OCI-LY7 (cell line): ENCODE results near the gene TICRR. TPM values are rescaled to one million over a fixed set of nuclear protein-coding genes. Genes with fewer than 3 reads are reported as not detected.

Experiments
- BruUV-seq: library from RNA; stranded (reverse); fragments of 400-500 nt; replicated peaks from 2 replicates; lab custom pipeline; 2021; lab: Mats Ljungman, UMichigan
- CTCF ChIA-PET: fragments of 300-600 bp; sonication (Branson Sonifier 250); formaldehyde crosslinking; loops from one replicate; lab custom pipeline; 2022; ENCODE audit warnings: antibody characterized with exemption; ENCODE audit not compliant: unreplicated experiment; lab: Charles Lee
- POLR2A ChIA-PET: fragments of 300-600 bp; sonication (Branson Sonifier 250); formaldehyde crosslinking; loops from one replicate; lab custom pipeline; 2022; ENCODE audit warnings: antibody characterized with exemption; lab: Charles Lee
- DNase-seq: peaks from one replicate; pipeline ENCODE4 v3.0.0-alpha.2; 2015; ENCODE audit warnings: low spot score
- H2AFZ ChIP-seq: fragments of 200-600 bp; sonication (generic), shearing (Covaris generic); 2 replicates; pipeline ENCODE4 v1.6.1; 2014; ENCODE audit warnings: mild to moderate bottlenecking, antibody characterized with exemption, low read length, moderate library complexity
- H3K27ac ChIP-seq: fragments of 200-600 bp; sonication (generic); 2 replicates; pipeline ENCODE4 v1.5.1; 2014; ENCODE audit warnings: mixed run types, low read depth, mild to moderate bottlenecking, moderate library complexity, low read length, inconsistent platforms; ENCODE audit not compliant: poor library complexity, severe bottlenecking
- H3K36me3 ChIP-seq: fragments of 200-600 bp; sonication (generic); 2 replicates; pipeline ENCODE4 v1.6.1; 2014; ENCODE audit warnings: mild to moderate bottlenecking, antibody characterized with exemption, low read length, moderate library complexity, mixed read lengths; ENCODE audit not compliant: insufficient read depth
- H3K4me1 ChIP-seq: fragments of 200-600 bp; sonication (generic); 2 replicates; pipeline ENCODE4 v1.5.1; 2014; ENCODE audit warnings: mild to moderate bottlenecking, low read length; ENCODE audit not compliant: insufficient read depth, poor library complexity, severe bottlenecking
- H3K4me2 ChIP-seq: fragments of 200-600 bp; sonication (generic); 2 replicates; pipeline ENCODE4 v1.6.1; 2014; ENCODE audit warnings: mild to moderate bottlenecking, low read length
- H3K4me3 ChIP-seq: fragments of 200-600 bp; sonication (generic); 2 replicates; pipeline ENCODE4 v1.5.1; 2014; ENCODE audit warnings: mild to moderate bottlenecking, low read depth, low read length; ENCODE audit not compliant: poor library complexity, severe bottlenecking
- H3K79me2 ChIP-seq: fragments of 200-600 bp; sonication (generic); 2 replicates; pipeline ENCODE4 v1.6.1; 2016; ENCODE audit warnings: low read depth, mild to moderate bottlenecking, low read length, moderate library complexity, mixed read lengths; ENCODE audit not compliant: insufficient read depth
- H3K9me2 ChIP-seq: fragments of 200-600 bp; sonication (generic); 2 replicates; pipeline ENCODE4 v1.6.1; 2016; ENCODE audit warnings: mild to moderate bottlenecking, low read length, mixed read lengths; ENCODE audit not compliant: insufficient read depth
- H3K9me3 ChIP-seq: fragments of 200-600 bp; sonication (generic); 2 replicates; pipeline ENCODE4 v1.6.1; 2014; ENCODE audit warnings: mild to moderate bottlenecking, mixed run types, low read length, mixed read lengths
- H4K20me1 ChIP-seq: fragments of 200-600 bp; sonication (generic); 2 replicates; pipeline ENCODE4 v1.6.1; 2014; ENCODE audit warnings: mild to moderate bottlenecking, antibody characterized with exemption, low read length, moderate library complexity, mixed read lengths; ENCODE audit not compliant: insufficient read depth
- EZH2phosphoT487 ChIP-seq: fragments of 200-600 bp; sonication (generic); IDR thresholded peaks from 2 replicates; pipeline ENCODE4 v1.6.1; 2018; ENCODE audit warnings: low read depth, borderline replicate concordance, mild to moderate bottlenecking, mixed run types, antibody characterized with exemption, low read length, moderate library complexity, mixed read lengths
- intact Hi-C: fragments of 100-400 bp; cut with micrococcal nuclease; formaldehyde crosslinking; loops from one replicate; pipeline ENCODE4 v1.10.0; 2022; ENCODE audit not compliant: unreplicated experiment
- total RNA-seq, 2 experiments: library from RNA; depleted of rRNA in 1 of 2; stranded (reverse); fragments of >200 nt in 1 of 2; shearing (Covaris generic) in 1 of 2; gene quantifications; 2 replicates each; pipeline ENCODE4 v1.2.3, GENCODE V29; 2014 to 2022
- TF ChIP-seq, protein P1 (sequence below): fragments of 200-600 bp; sonication (generic); conservative IDR thresholded peaks from 2 replicates; pipeline ENCODE4 v1.5.1; 2014; ENCODE audit warnings: mild to moderate bottlenecking, antibody characterized with exemption, low read length, moderate library complexity, mixed read lengths

TICRR gene
- total RNA-seq, 2 experiments from 2014 or later, result 25.9 to 44.4 TPM

DNA sequence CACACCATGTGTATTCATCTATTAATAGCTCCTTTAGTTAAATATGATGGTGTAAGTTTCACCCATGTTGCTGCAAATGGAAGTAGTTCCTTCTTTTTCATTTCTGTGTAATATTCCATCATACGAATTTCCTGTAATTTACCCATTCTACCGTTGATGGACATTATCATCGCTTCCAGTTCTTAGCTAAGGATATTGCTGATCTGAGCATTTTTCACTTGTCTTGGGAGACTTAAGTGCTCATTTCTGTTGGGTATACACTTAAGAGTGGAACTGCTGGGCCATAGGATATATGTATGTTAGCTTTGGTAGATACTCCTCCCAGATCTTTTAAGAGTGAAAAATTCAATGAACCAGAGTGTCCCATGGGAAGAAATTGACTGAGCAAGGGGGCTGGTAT, 92.9 kb downstream of the TICRR start:
- Histone ChIP-seq H3K4me1 (no peaks in the 10 kb centered on the region), H3K4me3 (no peak overlapping the region), H4K20me1 (no peaks in the 10 kb centered on the region), H3K36me3 (no peaks in the 10 kb centered on the region), H3K4me2 (no peak overlapping the region), H3K9me3 (no peaks in the 10 kb centered on the region), H3K79me2 (no peaks in the 10 kb centered on the region), H3K9me2 (no peaks in the 10 kb centered on the region), H3K27ac (no peak overlapping the region), H2AFZ (no peak overlapping the region)
- CTCF ChIA-PET, result no interaction called here
- POLR2A ChIA-PET, result no interaction called here
- DNase-seq, result no peak
- no TSS peak for BruUV-seq
- intact Hi-C loops, result no loop called here
- TF ChIP-seq, protein P1, sequence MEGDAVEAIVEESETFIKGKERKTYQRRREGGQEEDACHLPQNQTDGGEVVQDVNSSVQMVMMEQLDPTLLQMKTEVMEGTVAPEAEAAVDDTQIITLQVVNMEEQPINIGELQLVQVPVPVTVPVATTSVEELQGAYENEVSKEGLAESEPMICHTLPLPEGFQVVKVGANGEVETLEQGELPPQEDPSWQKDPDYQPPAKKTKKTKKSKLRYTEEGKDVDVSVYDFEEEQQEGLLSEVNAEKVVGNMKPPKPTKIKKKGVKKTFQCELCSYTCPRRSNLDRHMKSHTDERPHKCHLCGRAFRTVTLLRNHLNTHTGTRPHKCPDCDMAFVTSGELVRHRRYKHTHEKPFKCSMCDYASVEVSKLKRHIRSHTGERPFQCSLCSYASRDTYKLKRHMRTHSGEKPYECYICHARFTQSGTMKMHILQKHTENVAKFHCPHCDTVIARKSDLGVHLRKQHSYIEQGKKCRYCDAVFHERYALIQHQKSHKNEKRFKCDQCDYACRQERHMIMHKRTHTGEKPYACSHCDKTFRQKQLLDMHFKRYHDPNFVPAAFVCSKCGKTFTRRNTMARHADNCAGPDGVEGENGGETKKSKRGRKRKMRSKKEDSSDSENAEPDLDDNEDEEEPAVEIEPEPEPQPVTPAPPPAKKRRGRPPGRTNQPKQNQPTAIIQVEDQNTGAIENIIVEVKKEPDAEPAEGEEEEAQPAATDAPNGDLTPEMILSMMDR, result no peak
- TF ChIP-seq EZH2phosphoT487, result no peak

DNA sequence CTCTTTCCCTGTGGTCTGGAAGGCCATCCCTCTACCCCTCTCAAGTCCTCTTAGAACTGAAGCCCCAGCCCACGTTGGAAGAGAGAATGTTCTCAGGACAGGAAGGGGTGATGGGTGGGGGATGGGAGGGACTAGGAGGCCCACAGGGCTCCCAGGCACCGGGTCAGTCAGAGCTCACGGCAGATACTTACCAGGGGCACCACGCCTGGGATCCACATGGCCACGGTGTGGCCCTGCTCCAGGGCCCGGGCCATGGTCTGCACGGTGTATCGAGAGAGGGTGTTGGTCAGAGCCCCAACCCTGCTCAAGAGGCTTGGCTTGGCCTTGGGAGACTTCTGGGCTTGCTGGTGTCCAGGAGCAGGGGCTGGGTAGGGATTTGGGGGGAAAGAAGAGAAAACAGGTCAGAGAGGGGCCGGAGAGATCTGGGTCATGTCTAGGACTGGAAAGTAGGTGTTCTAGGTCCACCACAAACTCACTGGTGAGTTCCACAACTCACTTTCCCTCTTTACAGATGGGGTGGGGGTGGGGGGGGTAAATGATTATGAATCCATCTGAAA, 94.1 kb downstream of the TICRR start:
- no peaks in the 10 kb centered on the region for H3K9me3 ChIP-seq
- H3K4me3 ChIP-seq, result no peak overlapping the region
- H3K36me3 ChIP-seq, result no peaks in the 10 kb centered on the region
- H3K79me2 ChIP-seq, result no peaks in the 10 kb centered on the region
- H4K20me1 ChIP-seq, result no peaks in the 10 kb centered on the region
- H3K4me1 ChIP-seq, result no peaks in the 10 kb centered on the region
- no peak overlapping the region for H3K27ac ChIP-seq
- no peak overlapping the region for H2AFZ ChIP-seq
- POLR2A ChIA-PET, result no interaction called here
- TF ChIP-seq, protein P1, result no peak
- no peak for TF ChIP-seq EZH2phosphoT487
- CTCF ChIA-PET, result no interaction called here
- no peak overlapping the region for H3K4me2 ChIP-seq
- no peaks in the 10 kb centered on the region for H3K9me2 ChIP-seq
- no peak for DNase-seq
- intact Hi-C loops, result no loop called here
- BruUV-seq, result no TSS peak

DNA sequence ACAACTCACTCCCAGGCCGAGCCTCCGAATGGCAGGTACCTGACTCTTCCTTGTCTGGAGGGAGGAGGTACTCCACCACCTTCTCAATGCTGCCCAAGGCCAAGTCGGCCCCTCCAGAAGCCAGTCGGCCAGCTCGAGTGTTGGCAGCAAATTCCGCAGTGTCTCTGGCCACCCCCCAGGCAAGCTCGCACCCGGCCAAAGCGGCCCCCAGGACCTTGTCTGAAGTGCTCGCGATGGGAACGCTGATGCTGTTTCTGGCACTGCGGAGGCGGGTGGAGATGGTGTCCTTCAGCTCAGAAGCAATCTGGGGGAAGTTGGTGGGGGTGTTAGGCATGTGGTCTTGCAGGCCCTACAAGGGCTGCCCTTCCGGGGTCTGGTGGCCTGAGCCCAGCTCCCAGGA, 94.7 kb downstream of the TICRR start:
- intact Hi-C loops, result no loop called here
- BruUV-seq, result no TSS peak

More for the DNA sequence above, 94.7 kb downstream of the TICRR start:
- H3K79me2 ChIP-seq, result no peaks in the 10 kb centered on the region
- TF ChIP-seq, protein P1, result no peak
- no peak for TF ChIP-seq EZH2phosphoT487
- POLR2A ChIA-PET, result no interaction called here
- no peak for DNase-seq
- H3K4me1 ChIP-seq, result no peaks in the 10 kb centered on the region
- H3K36me3 ChIP-seq, result no peaks in the 10 kb centered on the region
- H3K27ac ChIP-seq, result no peak overlapping the region
- no peak overlapping the region for H3K4me3 ChIP-seq
- no peaks in the 10 kb centered on the region for H3K9me2 ChIP-seq
- H3K4me2 ChIP-seq, result no peak overlapping the region
- H3K9me3 ChIP-seq, result no peaks in the 10 kb centered on the region
- H2AFZ ChIP-seq, result no peak overlapping the region
- CTCF ChIA-PET, result no interaction called here
- H4K20me1 ChIP-seq, result no peaks in the 10 kb centered on the region
